ENCODE results near the gene RANBP3.
A peak's percentile ranks its signal among the peaks of the same experiment; 100 is the strongest.

Gene RANBP3

GRCh38 chr19:5978606-5979552 is 939 bp upstream of the RANBP3 start (continued):
- TF ChIP-seq PATZ1 (CRISPR knock-in tag; IDR thresholded peaks at IDR 0.05; ENCODE audit: borderline replicate concordance) = no peak
- TF ChIP-seq TOX (CRISPR knock-in tag; IDR thresholded peaks at IDR 0.05; ENCODE audit: borderline replicate concordance) = no peak
- TF ChIP-seq TSHZ2 (CRISPR knock-in tag; IDR thresholded peaks at IDR 0.05) = no peak
- no peak for TF ChIP-seq PPARA (CRISPR knock-in tag; IDR thresholded peaks at IDR 0.05; ENCODE audit: borderline replicate concordance)
- no peak for TF ChIP-seq BACH2 (CRISPR knock-in tag; IDR thresholded peaks at IDR 0.05; ENCODE audit: borderline replicate concordance)
- no peak for TF ChIP-seq OSR1 (CRISPR knock-in tag; IDR thresholded peaks at IDR 0.05)
- no peak for TF ChIP-seq ZNF70 (CRISPR knock-in tag; IDR thresholded peaks at IDR 0.05)

GRCh38 chr19:5977222-5977784 is 637 bp downstream of the RANBP3 start:
- no peak for TF ChIP-seq ZNF70 (CRISPR knock-in tag; IDR thresholded peaks at IDR 0.05)
- no peak for TF ChIP-seq OSR1 (CRISPR knock-in tag; IDR thresholded peaks at IDR 0.05)
- TF ChIP-seq TSHZ2 (CRISPR knock-in tag; IDR thresholded peaks at IDR 0.05) = no peak
- no peak for TF ChIP-seq PPARA (CRISPR knock-in tag; IDR thresholded peaks at IDR 0.05; ENCODE audit: borderline replicate concordance)
- TF ChIP-seq TCF4 (CRISPR knock-in tag; IDR thresholded peaks at IDR 0.05; ENCODE audit: borderline replicate concordance) = no peak
- TF ChIP-seq CSRNP3 (CRISPR knock-in tag; IDR thresholded peaks at IDR 0.05) = no peak
- no peak for TF ChIP-seq CREB5 (CRISPR knock-in tag; IDR thresholded peaks at IDR 0.05; ENCODE audit: low read depth)
- TF ChIP-seq PATZ1 (CRISPR knock-in tag; IDR thresholded peaks at IDR 0.05; ENCODE audit: borderline replicate concordance) = no peak
- peak; percentile 11 for ATAC-seq

GRCh38 chr19:5976768-5977167 is 1.2 kb downstream of the RANBP3 start:
- no peak for ATAC-seq
- TF ChIP-seq PATZ1 (CRISPR knock-in tag; IDR thresholded peaks at IDR 0.05; ENCODE audit: borderline replicate concordance) (no peak), CSDC2 (CRISPR knock-in tag; IDR thresholded peaks at IDR 0.05) (no peak), ZFP30 (CRISPR knock-in tag; IDR thresholded peaks at IDR 0.05) (no peak), ZNF565 (CRISPR knock-in tag; conservative IDR thresholded peaks at IDR 0.05; ENCODE audit: low read depth) (no peak), ESRRG (CRISPR knock-in tag; IDR thresholded peaks at IDR 0.05) (no peak), ZFP3 (CRISPR knock-in tag; IDR thresholded peaks at IDR 0.05) (no peak), ZNF70 (CRISPR knock-in tag; IDR thresholded peaks at IDR 0.05) (no peak)

Measured in SK-N-SH treated with all-trans-retinoic acid at 6 μM for 48 hours (cell line).